AG04449 (cell line): ENCODE results near the gene GREM1.

Experiments used
- CTCF ChIA-PET: fragments of 350-600 bp; formaldehyde crosslinking; extraction: SDS; loops from one replicate; lab custom pipeline; 2021; ENCODE audit warnings: antibody characterized with exemption; lab: Yijun Ruan, JAX
- POLR2A ChIA-PET: fragments of 400-600, 350-600 bp; formaldehyde crosslinking; extraction: SDS; loops from one replicate; lab custom pipeline; 2020; ENCODE audit warnings: antibody characterized with exemption, inconsistent platforms; lab: Yijun Ruan, JAX
- DNase-seq: peaks from one replicate; pipeline ENCODE4 v3.0.0-alpha.2; 2010; ENCODE audit warnings: low read depth, low spot score
- H3K4me3 ChIP-seq: 2 replicates; pipeline ENCODE4 v1.5.1; 2011; ENCODE audit warnings: low read depth, mild to moderate bottlenecking, control low read depth, low read length
- TF ChIP-seq, protein P1 (sequence below): IDR thresholded peaks from one replicate; pipeline ENCODE4 v1.5.1; 2011; ENCODE audit warnings: mild to moderate bottlenecking, moderate library complexity, low read length, control low read depth, inconsistent platforms; ENCODE audit not compliant: insufficient read depth; ENCODE audit errors: missing control alignments

The GREM1 gene

DNA sequence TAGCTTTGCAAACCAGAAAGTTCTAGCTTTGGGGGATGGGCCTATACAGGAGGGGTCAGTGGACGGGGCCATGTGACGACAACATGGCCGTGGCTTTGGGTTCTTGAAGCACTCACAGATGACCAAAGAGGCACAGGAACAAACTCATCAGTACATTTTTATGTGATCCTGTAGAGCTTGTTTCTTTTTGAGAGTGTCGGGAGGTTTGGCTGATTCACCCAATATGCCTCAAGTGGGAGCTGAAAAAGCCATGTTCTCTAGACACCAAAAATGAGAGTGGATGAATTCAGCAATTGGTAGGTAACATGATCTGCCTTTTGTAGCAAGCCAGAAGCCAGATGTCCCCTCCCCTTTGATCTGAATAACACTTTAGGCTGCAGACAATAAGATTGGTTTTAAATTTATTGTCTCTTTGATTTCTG is 30.1 kb downstream of the GREM1 start:
- no peak overlapping the region for H3K4me3 ChIP-seq
- CTCF ChIA-PET, result interaction anchor here (0.9 to 1.6 kb wide), 3 partner anchors 85 to 385 kb away, joined by 3 to 5 read pairs (median 3); no protein-coding TSS in a partner anchor
- POLR2A ChIA-PET, result interaction anchor here (0.7 to 1.3 kb wide), 3 partner anchors 8 to 246 kb away, joined by 3 to 4 read pairs (median 3); no protein-coding TSS in a partner anchor
- TF ChIP-seq, protein P1, sequence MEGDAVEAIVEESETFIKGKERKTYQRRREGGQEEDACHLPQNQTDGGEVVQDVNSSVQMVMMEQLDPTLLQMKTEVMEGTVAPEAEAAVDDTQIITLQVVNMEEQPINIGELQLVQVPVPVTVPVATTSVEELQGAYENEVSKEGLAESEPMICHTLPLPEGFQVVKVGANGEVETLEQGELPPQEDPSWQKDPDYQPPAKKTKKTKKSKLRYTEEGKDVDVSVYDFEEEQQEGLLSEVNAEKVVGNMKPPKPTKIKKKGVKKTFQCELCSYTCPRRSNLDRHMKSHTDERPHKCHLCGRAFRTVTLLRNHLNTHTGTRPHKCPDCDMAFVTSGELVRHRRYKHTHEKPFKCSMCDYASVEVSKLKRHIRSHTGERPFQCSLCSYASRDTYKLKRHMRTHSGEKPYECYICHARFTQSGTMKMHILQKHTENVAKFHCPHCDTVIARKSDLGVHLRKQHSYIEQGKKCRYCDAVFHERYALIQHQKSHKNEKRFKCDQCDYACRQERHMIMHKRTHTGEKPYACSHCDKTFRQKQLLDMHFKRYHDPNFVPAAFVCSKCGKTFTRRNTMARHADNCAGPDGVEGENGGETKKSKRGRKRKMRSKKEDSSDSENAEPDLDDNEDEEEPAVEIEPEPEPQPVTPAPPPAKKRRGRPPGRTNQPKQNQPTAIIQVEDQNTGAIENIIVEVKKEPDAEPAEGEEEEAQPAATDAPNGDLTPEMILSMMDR, result no peak
- no peak for DNase-seq

DNA sequence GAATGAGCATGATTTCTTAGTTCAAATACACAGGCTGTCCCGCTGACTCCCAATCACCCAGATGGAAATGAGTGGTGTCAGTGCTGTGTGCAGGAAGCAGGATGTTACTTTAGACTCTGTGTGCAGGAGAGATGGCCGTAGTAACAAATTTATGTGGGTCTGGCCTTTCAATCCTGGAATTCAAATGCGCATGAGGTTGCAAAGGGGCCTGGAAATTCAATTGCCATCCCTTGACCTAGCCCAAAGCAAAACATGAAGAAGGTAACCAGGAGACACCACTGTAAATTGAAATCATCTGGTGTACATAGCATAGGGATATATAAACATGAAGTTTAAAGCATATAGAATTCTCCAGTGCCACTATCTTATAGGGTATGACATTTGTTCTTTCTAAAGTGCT is 33.2 kb downstream of the GREM1 start:
- no peak overlapping the region for H3K4me3 ChIP-seq
- TF ChIP-seq, protein P1, result no peak
- DNase-seq, result no peak
- ChIA-PET CTCF (no interaction called here), POLR2A (no interaction called here)

DNA sequence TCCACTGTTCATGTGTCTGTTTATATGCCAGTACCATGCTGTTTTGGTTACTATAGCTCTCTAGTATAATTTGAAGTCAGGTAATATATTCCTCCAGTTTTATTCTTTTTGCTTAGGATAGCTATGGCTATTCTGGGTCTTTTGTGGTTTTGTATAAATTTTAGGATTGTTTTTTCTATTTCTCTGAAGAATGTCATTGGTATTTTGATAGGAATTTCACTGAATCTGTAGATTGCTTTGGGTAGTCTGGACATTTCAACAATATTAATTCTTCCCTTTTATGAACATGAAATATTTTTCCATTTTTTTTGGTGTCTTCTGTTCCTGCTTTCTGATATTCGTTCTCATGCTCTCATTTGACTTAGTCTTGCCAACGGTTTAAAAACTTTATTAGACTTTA is 39.6 kb downstream of the GREM1 start:
- POLR2A ChIA-PET, result no interaction called here
- TF ChIP-seq, protein P1, result no peak
- no peak overlapping the region for H3K4me3 ChIP-seq
- CTCF ChIA-PET, result interaction anchor here (1.2 kb wide), 1 partner anchor 17 kb away, joined by 4 read pairs; no protein-coding TSS in a partner anchor
- DNase-seq, result no peak

DNA sequence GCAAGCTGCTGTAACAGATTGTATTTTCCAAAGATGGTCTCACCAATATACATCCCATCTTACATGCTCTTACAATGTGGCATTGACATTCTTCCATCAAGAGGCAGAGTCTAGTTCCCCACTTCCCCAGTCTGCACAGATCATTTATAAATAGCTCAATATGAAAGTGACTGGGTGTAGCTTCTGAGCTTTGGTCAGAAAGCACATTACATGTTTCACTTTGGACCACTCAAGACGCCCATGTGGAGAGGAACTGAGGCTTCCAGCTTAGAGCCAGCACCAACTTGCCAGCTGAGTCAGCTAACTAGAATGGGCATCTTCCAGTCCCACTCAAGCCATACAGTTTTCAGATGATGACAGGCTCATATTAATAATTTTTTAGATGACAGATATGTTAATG is 45.5 kb downstream of the GREM1 start:
- no peak for DNase-seq
- TF ChIP-seq, protein P1, result no peak
- no peak overlapping the region for H3K4me3 ChIP-seq
- CTCF ChIA-PET, result interaction anchor here (0.8 to 1.3 kb wide), 3 partner anchors 32 to 114 kb away, joined by 3 read pairs; no protein-coding TSS in a partner anchor
- POLR2A ChIA-PET, result no interaction called here

DNA sequence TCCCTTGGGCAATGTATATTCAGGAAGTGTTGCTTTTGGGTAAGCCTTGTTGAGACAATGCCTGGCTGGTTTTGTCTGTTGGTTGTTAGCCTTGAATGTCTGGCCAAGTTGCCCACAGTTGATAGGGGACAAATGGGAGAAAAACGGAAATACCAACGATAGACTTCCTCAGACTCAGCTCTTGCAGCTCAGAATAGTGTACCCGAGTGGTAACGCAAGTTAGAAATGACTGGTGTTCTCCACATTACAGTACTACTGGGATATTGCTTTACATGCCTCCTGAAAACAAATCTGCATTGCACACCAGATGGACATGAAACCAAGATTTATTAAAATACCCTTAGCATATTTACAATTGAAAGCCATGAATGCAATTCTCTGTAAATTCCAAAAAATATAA is 47.4 kb downstream of the GREM1 start:
- CTCF ChIA-PET, result interaction anchor here (1.0 to 2.4 kb wide), 3 partner anchors 10 to 103 kb away, joined by 3 to 6 read pairs (median 3); no protein-coding TSS in a partner anchor
- POLR2A ChIA-PET, result no interaction called here
- TF ChIP-seq, protein P1, result no peak
- DNase-seq, result no peak
- no peak overlapping the region for H3K4me3 ChIP-seq

DNA sequence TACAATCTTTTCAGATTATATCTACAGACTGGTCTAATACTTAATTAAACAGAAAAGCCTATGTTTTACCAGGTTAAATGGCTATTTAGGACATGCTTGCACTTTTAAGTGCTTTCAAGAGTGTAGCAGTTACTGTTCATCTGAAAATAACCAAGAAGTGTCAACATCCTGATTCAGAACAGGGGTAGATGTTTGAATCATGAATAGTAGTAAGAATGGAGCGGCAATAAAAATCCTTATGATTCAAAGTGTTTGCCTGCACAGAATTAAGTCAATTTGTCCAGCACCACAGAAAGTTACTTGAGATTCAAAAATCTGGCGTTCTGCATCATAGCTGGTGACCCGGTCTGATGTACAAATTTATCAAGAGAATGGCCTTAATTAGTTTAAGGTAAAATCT is 48.3 kb downstream of the GREM1 start:
- CTCF ChIA-PET, result interaction anchor here (1.0 to 2.4 kb wide), 5 partner anchors 9 to 170 kb away, joined by 3 to 6 read pairs (median 3); no protein-coding TSS in a partner anchor
- DNase-seq, result no peak
- TF ChIP-seq, protein P1, result no peak
- H3K4me3 ChIP-seq, result no peak overlapping the region
- POLR2A ChIA-PET, result interaction anchor here (0.5 kb wide), 1 partner anchor 1226 kb away, joined by 3 read pairs; no protein-coding TSS in a partner anchor
